ENCODE data around the gene CELSR1.

The CELSR1 gene

DNA sequence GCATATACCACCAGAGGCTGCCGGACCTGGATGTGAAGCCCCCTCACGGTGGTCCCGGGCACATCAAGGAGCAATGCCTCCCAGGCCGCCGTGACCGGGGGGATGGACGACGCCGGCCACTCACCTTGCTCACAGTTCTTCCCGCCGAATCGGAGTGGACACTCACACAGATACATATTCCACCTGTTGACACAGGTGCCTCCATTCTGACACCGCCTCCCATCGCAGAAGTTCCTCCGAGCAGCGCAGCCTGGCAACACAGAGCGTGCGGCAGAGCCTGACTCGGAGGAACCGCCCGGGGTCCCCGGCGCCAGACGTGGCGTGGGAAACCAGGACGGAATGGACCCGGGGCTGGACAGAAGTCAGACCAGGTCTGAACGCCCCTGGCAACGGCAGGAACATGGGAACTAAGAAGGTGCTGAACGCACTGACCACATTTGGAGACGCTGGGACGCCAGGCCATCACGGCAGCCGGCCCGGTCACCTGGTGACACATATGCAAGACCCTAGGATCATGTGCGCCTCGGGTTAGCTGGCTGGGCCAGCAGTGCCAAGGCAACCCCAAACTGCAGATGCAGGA, 127.7 kb downstream of the CELSR1 start:
- Histone ChIP-seq H3K9me3 (ENCODE audit: control insufficient read depth, insufficient read depth, low read length) (no peaks in the 10 kb centered on the region), H3K4me1 (ENCODE audit: control insufficient read depth, low read length) (no peaks in the 10 kb centered on the region), H3K27ac (ENCODE audit: low read depth, low read length) (no peak overlapping the region), H3K4me2 (ENCODE audit: low read length) (no peak overlapping the region), H3F3A (ENCODE audit: control insufficient read depth, insufficient read depth) (no peaks in the 10 kb centered on the region), H4K20me1 (ENCODE audit: control insufficient read depth, insufficient read depth, low read depth, low read length) (no peaks in the 10 kb centered on the region), H3K9me2 (replicated peaks; ENCODE audit: control insufficient read depth, low read length) (no peaks in the 10 kb centered on the region), H3K27me3 (ENCODE audit: control insufficient read depth, low read length) (no peaks in the 10 kb centered on the region), H3K79me2 (ENCODE audit: control insufficient read depth, low read length) (no peaks in the 10 kb centered on the region), H3K36me3 (ENCODE audit: control insufficient read depth, low read length) (no peaks in the 10 kb centered on the region), H3K4me3 (ENCODE audit: low read length) (no peak overlapping the region)
- TF ChIP-seq, protein P1, sequence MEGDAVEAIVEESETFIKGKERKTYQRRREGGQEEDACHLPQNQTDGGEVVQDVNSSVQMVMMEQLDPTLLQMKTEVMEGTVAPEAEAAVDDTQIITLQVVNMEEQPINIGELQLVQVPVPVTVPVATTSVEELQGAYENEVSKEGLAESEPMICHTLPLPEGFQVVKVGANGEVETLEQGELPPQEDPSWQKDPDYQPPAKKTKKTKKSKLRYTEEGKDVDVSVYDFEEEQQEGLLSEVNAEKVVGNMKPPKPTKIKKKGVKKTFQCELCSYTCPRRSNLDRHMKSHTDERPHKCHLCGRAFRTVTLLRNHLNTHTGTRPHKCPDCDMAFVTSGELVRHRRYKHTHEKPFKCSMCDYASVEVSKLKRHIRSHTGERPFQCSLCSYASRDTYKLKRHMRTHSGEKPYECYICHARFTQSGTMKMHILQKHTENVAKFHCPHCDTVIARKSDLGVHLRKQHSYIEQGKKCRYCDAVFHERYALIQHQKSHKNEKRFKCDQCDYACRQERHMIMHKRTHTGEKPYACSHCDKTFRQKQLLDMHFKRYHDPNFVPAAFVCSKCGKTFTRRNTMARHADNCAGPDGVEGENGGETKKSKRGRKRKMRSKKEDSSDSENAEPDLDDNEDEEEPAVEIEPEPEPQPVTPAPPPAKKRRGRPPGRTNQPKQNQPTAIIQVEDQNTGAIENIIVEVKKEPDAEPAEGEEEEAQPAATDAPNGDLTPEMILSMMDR (IDR thresholded peaks at IDR 0.05; ENCODE audit: low read depth, low read length, poor library complexity, severe bottlenecking): no peak
- TF ChIP-seq EZH2phosphoT487 (IDR thresholded peaks at IDR 0.05; ENCODE audit: borderline replicate concordance, low read length): no peak

GRCh38 chr22:46408568-46409506, 128.6 kb downstream of the CELSR1 start:
- Histone ChIP-seq H3K4me1 (ENCODE audit: control insufficient read depth, low read length) (no peaks in the 10 kb centered on the region), H3K36me3 (ENCODE audit: control insufficient read depth, low read length) (no peaks in the 10 kb centered on the region), H3K9me2 (replicated peaks; ENCODE audit: control insufficient read depth, low read length) (no peaks in the 10 kb centered on the region), H3F3A (ENCODE audit: control insufficient read depth, insufficient read depth) (no peaks in the 10 kb centered on the region), H3K79me2 (ENCODE audit: control insufficient read depth, low read length) (no peaks in the 10 kb centered on the region), H3K27me3 (ENCODE audit: control insufficient read depth, low read length) (no peaks in the 10 kb centered on the region), H4K20me1 (ENCODE audit: control insufficient read depth, insufficient read depth, low read depth, low read length) (no peaks in the 10 kb centered on the region), H3K4me2 (ENCODE audit: low read length) (no peak overlapping the region), H3K27ac (ENCODE audit: low read depth, low read length) (no peak overlapping the region), H3K4me3 (ENCODE audit: low read length) (no peak overlapping the region), H3K9me3 (ENCODE audit: control insufficient read depth, insufficient read depth, low read length) (no peaks in the 10 kb centered on the region)
- no peak for TF ChIP-seq EZH2phosphoT487 (IDR thresholded peaks at IDR 0.05; ENCODE audit: borderline replicate concordance, low read length)
- TF ChIP-seq, protein P1 (IDR thresholded peaks at IDR 0.05; ENCODE audit: low read depth, low read length, poor library complexity, severe bottlenecking): no peak

DNA sequence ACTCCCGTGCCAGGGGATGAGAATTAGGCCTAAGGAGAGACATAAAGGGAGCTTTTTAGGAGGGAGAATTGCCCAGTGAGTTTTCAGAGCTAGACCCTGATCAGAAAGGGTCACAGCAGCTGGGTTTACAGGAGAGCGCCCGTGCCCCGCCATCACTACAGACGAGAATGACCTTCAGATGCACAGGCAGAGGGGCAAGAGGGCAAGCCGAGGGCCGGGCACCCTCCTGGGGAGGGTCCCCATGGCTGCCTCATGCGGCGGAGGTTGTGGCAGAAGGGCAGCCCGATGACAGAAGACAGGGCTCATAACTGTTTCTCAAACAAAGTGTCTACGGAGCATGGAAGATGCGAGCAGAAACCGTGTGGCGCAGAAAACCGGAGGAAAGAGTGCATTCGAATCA, 129.7 kb downstream of the CELSR1 start:
- H3K4me2 ChIP-seq (ENCODE audit: low read length): no peak overlapping the region
- no peaks in the 10 kb centered on the region for H3K79me2 ChIP-seq (ENCODE audit: control insufficient read depth, low read length)
- H3K4me1 ChIP-seq (ENCODE audit: control insufficient read depth, low read length): no peaks in the 10 kb centered on the region
- no peak for TF ChIP-seq EZH2phosphoT487 (IDR thresholded peaks at IDR 0.05; ENCODE audit: borderline replicate concordance, low read length)
- no peak overlapping the region for H3K27ac ChIP-seq (ENCODE audit: low read depth, low read length)
- no peaks in the 10 kb centered on the region for H3K27me3 ChIP-seq (ENCODE audit: control insufficient read depth, low read length)
- H3K36me3 ChIP-seq (ENCODE audit: control insufficient read depth, low read length): no peaks in the 10 kb centered on the region
- no peaks in the 10 kb centered on the region for H3K9me3 ChIP-seq (ENCODE audit: control insufficient read depth, insufficient read depth, low read length)
- H3K4me3 ChIP-seq (ENCODE audit: low read length): no peak overlapping the region
- H4K20me1 ChIP-seq (ENCODE audit: control insufficient read depth, insufficient read depth, low read depth, low read length): no peaks in the 10 kb centered on the region
- H3F3A ChIP-seq (ENCODE audit: control insufficient read depth, insufficient read depth): no peaks in the 10 kb centered on the region
- no peaks in the 10 kb centered on the region for H3K9me2 ChIP-seq (replicated peaks; ENCODE audit: control insufficient read depth, low read length)

DNA sequence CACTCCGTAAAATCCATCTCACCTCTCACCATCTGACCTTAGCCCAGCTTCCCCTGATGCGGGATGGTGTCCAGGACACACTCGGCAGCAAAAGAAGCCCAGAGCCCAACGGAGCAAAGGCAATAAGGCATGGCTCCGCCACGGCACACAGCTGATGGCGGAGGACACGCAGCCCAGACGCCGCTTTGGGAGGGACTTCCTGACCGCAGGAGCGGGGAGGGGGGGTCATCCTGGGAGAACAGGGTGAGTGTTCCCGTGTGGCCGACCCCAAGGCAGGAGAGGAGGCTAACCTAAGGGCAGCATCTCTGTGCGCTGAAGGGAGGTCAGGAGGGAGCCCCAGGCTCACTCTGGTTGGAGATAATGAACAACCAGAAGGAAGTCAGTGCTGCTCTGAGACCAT, 130.6 kb downstream of the CELSR1 start:
- Histone ChIP-seq H3K9me2 (replicated peaks; ENCODE audit: control insufficient read depth, low read length) (no peaks in the 10 kb centered on the region), H3F3A (ENCODE audit: control insufficient read depth, insufficient read depth) (no peaks in the 10 kb centered on the region), H3K79me2 (ENCODE audit: control insufficient read depth, low read length) (no peaks in the 10 kb centered on the region), H3K9me3 (ENCODE audit: control insufficient read depth, insufficient read depth, low read length) (no peaks in the 10 kb centered on the region), H3K36me3 (ENCODE audit: control insufficient read depth, low read length) (no peaks in the 10 kb centered on the region), H3K27me3 (ENCODE audit: control insufficient read depth, low read length) (no peaks in the 10 kb centered on the region), H3K4me1 (ENCODE audit: control insufficient read depth, low read length) (no peaks in the 10 kb centered on the region), H3K27ac (ENCODE audit: low read depth, low read length) (no peak overlapping the region), H3K4me3 (ENCODE audit: low read length) (no peak overlapping the region), H4K20me1 (ENCODE audit: control insufficient read depth, insufficient read depth, low read depth, low read length) (no peaks in the 10 kb centered on the region), H3K4me2 (ENCODE audit: low read length) (no peak overlapping the region)
- no peak for TF ChIP-seq EZH2phosphoT487 (IDR thresholded peaks at IDR 0.05; ENCODE audit: borderline replicate concordance, low read length)

Data from DOHH2 (cell line).